Prostate gland (tissue), 2 donors: ENCODE measurements around the gene TOM1L2.

Experiments used
- CTCF ChIP-seq, 4 experiments: fragments of 200-600 bp in 2 of 4; fragments of 450-650 bp in 2 of 4; sonication (generic) in 2 of 4; IDR thresholded peaks; 1 replicate in 3 of 4; 2 replicates in 1 of 4; pipeline ENCODE4 v1.5.1; 2016 to 2019; ENCODE audit warnings: antibody characterized with exemption in 4 of 4, mild to moderate bottlenecking in 2 of 4, moderate library complexity in 2 of 4
- POLR2A ChIP-seq: fragments of 450-650 bp; IDR thresholded peaks from one replicate; pipeline ENCODE4 v1.6.1; 2016; ENCODE audit warnings: antibody characterized with exemption, mild to moderate bottlenecking
- POLR2AphosphoS5 ChIP-seq: sonication (generic); formaldehyde crosslinking; IDR thresholded peaks from one replicate; pipeline ENCODE4 v1.6.1; 2017; ENCODE audit warnings: antibody characterized with exemption

DNA sequence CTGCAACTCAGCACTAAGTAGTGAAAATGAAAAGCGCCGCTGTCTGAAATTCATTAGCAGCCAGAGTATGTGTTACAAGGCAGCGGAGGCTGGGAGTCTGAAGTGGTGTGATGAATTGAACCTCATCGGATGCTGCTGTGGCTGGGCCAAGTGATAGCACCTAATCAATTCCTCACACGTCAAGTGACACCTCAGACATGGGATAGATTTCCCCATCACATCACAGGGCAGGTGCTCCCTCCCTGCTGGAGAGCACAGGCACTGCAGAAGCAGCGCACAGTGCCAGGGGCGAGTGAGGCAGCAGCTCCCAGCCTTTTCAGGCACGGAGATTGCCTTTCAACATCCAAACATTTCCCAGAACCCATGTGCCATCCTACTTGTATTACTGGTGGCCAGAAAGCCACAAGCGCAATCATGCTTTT, 32.7 kb upstream of the TOM1L2 start:
- TF ChIP-seq CTCF (IDR thresholded peaks at IDR 0.05) (no peak), POLR2A (no peak), POLR2AphosphoS5 (no peak)
